ENCODE results near the gene FNDC3B.

Gene FNDC3B

DNA sequence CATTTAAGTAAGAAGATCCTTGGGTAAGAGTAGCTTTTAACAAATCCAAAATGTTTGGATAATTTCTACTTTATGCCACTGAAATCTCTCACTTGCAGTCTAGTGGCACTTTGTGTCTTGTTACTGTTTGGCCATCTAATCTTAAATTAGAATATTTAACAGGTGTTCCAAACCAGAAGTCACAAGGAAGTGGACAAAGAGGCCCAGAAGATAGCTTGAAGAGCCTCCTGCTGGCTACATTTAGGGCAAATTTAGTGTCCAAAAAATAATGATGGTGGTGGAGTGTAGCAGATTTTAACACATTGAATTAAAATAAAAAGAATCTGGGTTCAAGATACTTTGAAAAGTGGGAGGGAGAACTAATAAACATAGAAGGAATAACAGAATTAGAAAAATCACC, 236.7 kb downstream of the FNDC3B start:
- DNase-seq = no peak

DNA sequence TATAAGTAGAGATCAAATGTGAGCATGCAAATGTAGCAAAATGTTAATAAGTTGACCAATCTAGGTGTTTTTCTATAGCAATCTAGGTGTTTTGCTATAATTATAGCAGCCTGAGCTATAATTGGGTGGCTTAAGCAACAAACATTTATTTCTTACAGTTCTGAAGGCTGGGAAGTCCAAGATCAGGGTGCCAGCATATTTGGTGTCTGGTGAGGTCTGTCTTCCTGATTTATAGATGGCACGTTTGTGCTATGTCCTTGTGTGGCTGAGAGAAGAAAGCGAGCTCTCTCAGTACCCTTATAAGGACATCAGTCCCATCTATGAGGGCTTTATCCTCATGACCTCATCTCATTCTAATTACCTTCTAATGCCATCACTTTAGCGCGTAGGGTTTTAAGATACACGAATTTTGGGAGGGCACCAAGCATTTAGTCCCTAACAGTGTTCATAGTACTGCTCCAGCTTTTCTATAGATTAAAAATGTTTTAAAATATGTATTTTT, 237.8 kb downstream of the FNDC3B start:
- DNase-seq = no peak

GRCh38 chr3:172279191-172279640, 239.8 kb downstream of the FNDC3B start:
- no peak for DNase-seq

DNA sequence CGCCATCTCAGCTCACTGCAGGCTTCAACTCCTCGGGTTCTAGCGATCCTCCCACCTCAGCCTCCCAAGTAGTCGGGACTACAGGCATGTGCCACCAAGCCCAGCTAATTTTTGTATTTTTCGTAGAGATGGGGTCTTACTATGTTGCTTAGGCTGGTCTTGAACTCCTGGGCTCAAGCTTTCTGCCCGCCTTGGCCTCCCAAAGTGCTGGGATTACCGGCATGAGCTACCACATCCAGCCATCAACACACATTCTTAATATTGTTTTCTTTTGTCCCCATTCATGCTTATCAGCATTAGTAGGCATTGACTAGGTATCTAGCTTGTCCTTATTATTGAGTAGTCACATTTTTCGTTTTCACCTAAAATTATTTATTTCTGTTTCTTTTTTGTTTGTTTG, 240.6 kb downstream of the FNDC3B start:
- no peak for DNase-seq

GRCh38 chr3:172280406-172281051, 241.2 kb downstream of the FNDC3B start:
- no peak for DNase-seq

GRCh38 chr3:172281884-172282283, 242.5 kb downstream of the FNDC3B start:
- DNase-seq = no peak

DNA sequence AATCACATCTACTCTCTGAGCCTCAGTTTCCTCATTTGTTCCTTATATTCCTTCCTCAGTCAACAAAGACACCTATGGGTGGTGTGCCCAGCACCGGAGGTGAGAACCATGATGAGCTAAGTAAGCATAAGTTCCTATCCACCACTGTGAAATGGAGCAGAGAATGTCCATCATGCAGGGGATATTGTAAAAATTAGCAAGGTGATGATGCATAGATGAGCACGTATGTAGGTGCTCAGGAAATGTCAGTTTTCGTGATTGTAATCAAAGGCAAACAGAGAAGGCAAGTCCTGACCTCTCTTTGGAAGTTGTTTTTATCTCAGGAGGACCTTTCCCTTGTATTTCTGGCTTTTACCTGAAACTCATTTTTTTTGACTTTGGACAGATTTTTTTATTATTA, 243.5 kb downstream of the FNDC3B start:
- DNase-seq = no peak

DNA sequence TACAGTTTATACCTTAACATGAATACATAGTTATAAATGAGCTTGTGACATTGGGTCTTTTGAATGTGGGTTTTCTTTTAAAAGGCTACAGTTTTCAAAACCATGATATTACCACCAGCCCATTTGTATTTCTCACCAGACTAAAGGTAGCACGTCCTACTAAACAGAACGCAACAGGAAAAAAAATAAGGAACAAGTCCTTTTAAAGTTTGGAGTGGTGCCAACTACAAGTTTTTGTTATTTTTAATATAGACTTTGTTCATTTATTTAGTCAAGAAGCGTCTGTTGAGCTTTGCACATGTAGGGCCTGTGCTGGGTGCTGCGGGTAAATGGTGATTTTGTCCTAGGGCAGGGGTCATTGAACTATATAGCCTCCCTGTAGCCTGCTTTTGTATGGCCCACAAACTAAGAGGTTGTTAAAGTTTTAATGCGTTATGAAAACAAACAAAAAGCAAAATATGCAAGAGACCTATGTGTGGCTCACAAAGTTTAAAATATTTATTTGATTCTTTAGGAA, 244.5 kb downstream of the FNDC3B start:
- DNase-seq = no peak

DNA sequence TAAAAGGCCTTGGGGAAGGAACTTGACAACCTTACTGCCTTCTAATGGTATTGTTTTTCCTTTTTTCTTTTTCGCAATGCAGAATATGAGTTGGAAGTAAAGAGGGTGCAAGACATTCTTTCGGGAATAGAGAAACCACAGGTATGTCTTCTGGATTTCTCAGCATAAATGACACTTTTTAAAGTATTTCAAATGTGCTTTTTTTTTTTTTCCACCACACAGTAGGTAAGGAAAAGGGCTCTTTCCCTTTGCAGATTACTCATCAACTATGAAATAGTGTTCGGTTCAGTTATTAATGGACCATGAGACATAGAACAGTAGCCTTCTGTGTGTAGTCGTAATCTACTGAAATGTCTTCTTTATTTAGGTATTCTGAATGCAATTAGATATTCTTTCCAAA, 246.5 kb downstream of the FNDC3B start:
- no peak for DNase-seq

DNA sequence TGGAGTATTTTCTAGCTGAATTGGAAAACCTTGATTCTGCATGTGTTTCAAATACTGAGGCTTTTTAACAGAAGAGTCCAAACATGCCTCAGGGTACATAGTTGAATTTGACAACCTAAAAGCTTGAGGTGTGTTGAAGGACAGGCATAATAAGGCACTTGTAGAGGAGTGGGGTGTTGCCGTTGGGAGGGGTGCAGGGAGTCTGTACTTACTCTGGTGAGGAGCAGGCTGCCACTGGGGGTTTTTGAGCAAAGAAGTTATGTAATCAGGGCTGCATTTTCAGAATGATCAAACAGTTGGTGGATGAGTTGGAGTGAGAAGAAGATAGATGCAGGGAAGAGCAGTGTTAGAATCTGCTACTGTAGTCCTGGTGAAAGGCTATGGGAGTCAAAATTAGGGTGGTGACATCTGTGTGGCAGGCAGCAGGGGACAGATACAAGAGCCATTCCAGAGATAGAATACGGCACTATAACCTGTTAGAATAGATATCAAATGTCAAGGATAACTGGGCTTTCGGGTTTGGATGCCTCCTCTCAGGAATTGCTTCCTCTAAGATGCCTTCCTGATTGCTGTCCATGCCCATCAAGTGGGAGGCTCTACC, 247.3 kb downstream of the FNDC3B start:
- DNase-seq = no peak

DNA sequence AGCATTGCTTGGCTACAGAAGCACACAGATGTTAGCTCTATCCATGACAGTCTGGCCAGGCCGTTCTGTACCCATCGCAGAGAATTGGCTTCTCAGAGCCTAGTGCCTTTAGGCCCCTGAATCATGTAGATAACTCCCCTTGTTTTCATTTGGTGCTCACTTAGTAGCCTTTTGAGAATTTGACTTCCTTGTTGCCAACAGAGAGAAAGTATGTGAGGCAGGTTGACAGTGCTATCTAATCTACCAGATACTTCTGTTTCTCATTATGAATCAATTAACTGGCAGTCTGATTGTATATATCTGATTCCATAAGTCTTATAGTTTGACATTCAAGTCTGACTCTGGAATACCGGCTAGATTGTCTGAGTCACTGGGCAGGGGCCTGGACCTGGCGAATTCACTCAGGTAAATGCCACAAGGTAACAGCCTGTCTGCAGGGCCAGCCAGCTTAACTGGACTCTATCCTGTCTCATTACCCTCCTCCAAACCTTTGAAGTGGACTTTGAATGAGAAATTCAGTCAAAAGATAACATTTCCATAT, 248.6 kb downstream of the FNDC3B start:
- no peak for DNase-seq

DNA sequence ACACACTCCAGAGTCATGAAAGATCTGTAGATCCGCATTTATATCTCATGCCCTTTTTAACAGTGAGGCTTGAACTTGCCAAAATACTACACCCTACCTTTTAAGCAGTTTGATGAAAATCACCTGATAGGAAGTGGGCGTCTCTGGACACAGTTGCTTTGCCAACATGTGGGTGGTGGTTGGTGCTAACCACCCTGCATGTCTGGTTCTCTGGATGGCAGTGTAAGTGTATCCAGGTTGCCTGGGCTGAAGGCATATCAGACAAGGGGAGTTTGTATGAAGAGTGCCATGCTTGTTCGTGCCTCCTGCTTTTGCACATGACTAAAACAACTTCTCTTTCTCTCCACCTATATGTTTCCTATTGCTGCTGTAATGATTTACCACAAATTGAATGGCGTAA, 249.3 kb downstream of the FNDC3B start:
- DNase-seq = no peak

DNA sequence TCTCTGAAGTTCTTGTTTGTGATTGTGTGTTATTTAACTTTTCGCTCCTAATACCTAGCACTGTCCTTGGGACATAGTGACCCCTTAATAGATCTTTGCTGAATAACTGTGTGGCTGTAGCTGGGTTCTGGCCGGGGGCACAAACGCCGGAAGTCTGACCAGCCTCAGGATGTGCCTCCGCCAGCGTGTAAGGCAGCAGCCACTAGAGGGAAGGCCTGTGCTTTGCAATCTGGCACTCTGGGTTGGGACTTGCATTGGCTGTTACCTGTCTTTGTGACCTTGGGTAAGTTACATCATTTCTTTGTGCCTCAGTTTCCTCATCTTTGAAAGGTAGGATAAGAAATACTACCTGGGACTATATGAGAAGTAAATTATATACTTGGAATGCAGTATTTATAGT, 250.2 kb downstream of the FNDC3B start:
- DNase-seq = no peak

DNA sequence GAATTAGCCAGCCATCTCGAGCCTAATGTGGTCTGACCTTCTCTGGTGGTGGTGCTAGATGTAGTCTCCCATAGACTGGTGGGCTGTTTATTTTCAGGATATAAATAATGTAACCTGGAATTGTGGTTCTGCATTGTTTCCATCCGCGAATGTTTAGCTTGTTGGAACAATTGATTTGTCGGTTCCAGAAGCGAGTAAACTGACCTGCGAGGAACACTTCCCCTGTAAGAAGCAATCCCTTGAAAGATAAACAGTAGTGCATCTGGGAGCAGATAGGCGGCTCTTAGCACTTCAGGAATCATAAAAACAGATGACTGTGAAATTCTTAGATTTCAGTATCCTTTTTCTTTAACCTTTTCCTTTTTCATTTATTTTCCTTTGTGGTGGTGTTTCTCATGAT, 251.1 kb downstream of the FNDC3B start:
- no peak for DNase-seq

GRCh38 chr3:172291650-172292049, 252.3 kb downstream of the FNDC3B start:
- DNase-seq = no peak

- no peak for DNase-seq
Observed at GRCh38 chr3:172292422-172292821, 253.0 kb downstream of the FNDC3B start.

- no peak for DNase-seq
Observed at GRCh38 chr3:172293093-172293492, 253.7 kb downstream of the FNDC3B start.

GRCh38 chr3:172294223-172294806, 254.9 kb downstream of the FNDC3B start:
- DNase-seq = peak; percentile 33

DNA sequence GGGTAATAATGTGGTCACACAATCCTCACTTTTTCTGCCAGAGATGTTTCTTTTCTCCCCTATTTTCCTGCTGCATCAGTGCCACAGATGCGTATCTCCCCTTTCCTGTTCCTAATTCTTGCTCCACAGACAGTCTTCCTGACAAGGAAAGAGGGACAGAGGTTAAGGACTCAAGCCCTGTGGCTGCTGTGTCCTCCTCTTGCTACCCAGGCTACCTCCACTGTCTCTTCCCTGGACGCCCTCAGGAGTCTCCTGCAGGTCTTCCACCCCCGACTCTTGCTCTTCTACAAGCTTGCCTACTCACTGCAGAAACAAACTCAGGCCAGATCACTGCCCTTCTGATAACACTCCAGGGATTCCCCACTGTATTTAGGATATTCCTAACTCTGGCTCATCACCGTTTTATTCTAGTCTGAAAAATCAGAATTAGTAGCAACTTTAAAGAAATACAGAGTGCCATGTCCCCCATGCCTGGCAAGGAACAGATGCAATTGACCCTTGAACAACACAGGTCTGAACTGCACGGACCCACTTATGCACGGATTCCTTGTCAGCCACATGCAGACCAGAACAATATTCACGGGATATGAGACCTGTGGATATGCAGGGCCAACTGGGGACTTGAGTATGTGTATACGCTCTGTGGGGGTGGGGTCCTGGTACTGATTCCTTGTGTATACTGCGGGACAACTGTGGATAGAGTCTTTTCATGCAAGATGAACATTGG, 257.0 kb downstream of the FNDC3B start:
- DNase-seq = no peak

DNA sequence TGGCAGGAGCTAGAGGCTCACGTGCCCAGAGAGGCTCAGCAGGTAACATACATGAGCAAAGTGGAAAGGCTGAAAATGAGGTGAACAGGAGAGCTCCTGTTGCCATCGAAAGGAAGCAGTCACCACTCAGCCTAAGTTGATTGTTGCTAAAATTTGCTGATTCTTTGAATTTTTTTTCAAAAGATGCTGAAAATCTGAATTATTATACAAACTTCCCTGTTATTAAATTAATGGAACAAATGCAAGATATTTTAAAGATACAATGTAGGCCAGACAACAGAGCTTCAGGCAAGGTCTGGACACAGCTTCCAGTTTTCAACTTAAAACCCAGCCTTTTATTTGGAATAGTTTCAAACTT, 257.6 kb downstream of the FNDC3B start:
- no peak for DNase-seq

DNA sequence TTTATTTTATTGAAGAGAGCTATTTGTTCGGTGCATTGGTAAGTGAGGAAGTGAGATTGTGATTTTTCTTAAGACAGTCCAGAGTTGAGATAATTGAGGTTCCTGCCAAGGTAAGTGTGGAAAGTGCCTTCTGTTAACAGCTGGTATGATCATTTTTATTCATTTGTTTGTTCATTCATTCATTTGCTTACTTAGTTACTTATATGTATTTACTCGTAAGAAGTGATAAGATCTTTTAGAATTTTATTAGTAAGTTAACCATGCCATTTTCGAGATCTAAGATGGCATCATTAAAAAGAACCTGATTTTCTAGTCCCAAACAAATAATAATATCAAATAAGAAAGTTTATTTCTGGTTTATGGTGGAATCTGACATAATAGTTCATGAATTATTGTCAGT, 258.9 kb downstream of the FNDC3B start:
- no peak for DNase-seq

GRCh38 chr3:172300187-172300586, 260.8 kb downstream of the FNDC3B start:
- DNase-seq = no peak

GRCh38 chr3:172300862-172301261, 261.5 kb downstream of the FNDC3B start:
- DNase-seq = no peak

All from CD4-positive, alpha-beta T cell treated with Interleukin-15 for 1 hour (primary cell).